K562 (cell line): Measurements from ENCODE around the gene COPB2. TPM values are rescaled to one million over a fixed set of nuclear protein-coding genes. Genes with fewer than 3 reads are reported as not detected.

ENCODE experiments used
- HNRNPL ChIP-seq: fragments of 200-400 bp; formaldehyde crosslinking; IDR thresholded peaks from 2 replicates; pipeline ENCODE4 v1.6.1; 2017; ENCODE audit warnings: low read depth, mild to moderate bottlenecking, low read length
- MIER1 ChIP-seq: fragments of 450-650 bp; IDR thresholded peaks from 2 replicates; pipeline ENCODE4 v1.6.1; 2016; ENCODE audit warnings: antibody characterized with exemption, mild to moderate bottlenecking, low read depth
- MYNN ChIP-seq, 2 experiments: sonication (generic); formaldehyde crosslinking in 1 of 2; IDR thresholded peaks; 2 replicates each; pipeline versions ENCODE4 v1.5.0 to v1.6.1; 2016 to 2020; ENCODE audit warnings: antibody characterized with exemption in 1 of 2, missing genetic modification reagents in 1 of 2
- PHB ChIP-seq: fragments of 250-450 bp; sonication (Bioruptor Pico); IDR thresholded peaks from 2 replicates; pipeline ENCODE4 v1.5.0; 2021
- RCOR1 ChIP-seq, 2 experiments: IDR thresholded peaks; 2 replicates each; pipeline ENCODE4 v1.6.1; 2012; ENCODE audit warnings: low read depth in 2 of 2, low read length in 2 of 2, borderline replicate concordance in 1 of 2, improper control_type of control experiment in 1 of 2
- ZNF445 ChIP-seq: fragments of 250-450 bp; sonication (Bioruptor Pico); IDR thresholded peaks from 2 replicates; pipeline ENCODE4 v1.4.0; 2020; ENCODE audit warnings: low read depth, mild to moderate bottlenecking, moderate library complexity
- ZNF75A ChIP-seq: fragments of 450-650 bp; formaldehyde crosslinking; IDR thresholded peaks from 2 replicates; pipeline ENCODE4 v1.4.0; 2020; ENCODE audit warnings: mild to moderate bottlenecking
- polyA plus RNA-seq, 8 experiments: library from polyadenylated mRNA; depleted of rRNA in 4 of 8; stranded (reverse) in 5 of 8; unstranded in 3 of 8; fragments of >200 nt; fragmentation: Nextera tagmentation in 2 of 8; fragmentation: Illumina TruSeq in 1 of 8; extraction: Ambion mirVana in 2 of 8; extraction: Trizol in 1 of 8; gene quantifications; 2 replicates each; pipeline versions ENCODE4 v1.2.1 to v1.2.3, GENCODE V29; 2011 to 2014; ENCODE audit warnings: inconsistent platforms in 1 of 8, missing spikeins in 1 of 8
- total RNA-seq, 7 experiments: library from RNA; depleted of rRNA in 6 of 7; stranded (reverse); fragments of >200 nt in 6 of 7; fragmentation: Illumina TruSeq in 2 of 7; extraction: Trizol in 2 of 7; gene quantifications; 2 replicates each; pipeline versions ENCODE4 v1.2.1 to v1.2.3, GENCODE V29; 2011 to 2021; ENCODE audit warnings: low replicate concordance in 1 of 7
- TF ChIP-seq, protein P1 (sequence below), 2 experiments: fragments of 450-650 bp; formaldehyde crosslinking in 1 of 2; IDR thresholded peaks; 2 replicates each; pipeline versions ENCODE4 v1.4.0 to v1.6.1; 2014 to 2020; ENCODE audit warnings: mild to moderate bottlenecking in 2 of 2, borderline replicate concordance in 1 of 2, low read depth in 1 of 2
- TF ChIP-seq, protein P2 (sequence below): fragments of 250-450 bp; sonication (Bioruptor Pico); IDR thresholded peaks from 2 replicates; pipeline ENCODE4 v1.8.0; 2022; ENCODE audit warnings: moderate library complexity, mild to moderate bottlenecking, inconsistent platforms
- TF ChIP-seq, protein P3 (sequence below): IDR thresholded peaks from 3 replicates; pipeline ENCODE4 v1.6.1; 2011; ENCODE audit warnings: borderline replicate concordance, mild to moderate bottlenecking; ENCODE audit not compliant: insufficient read length, insufficient read depth
- TF ChIP-seq, protein P4 (sequence below): fragments of 450-650 bp; conservative IDR thresholded peaks from 2 replicates; pipeline ENCODE4 v1.6.1; 2016; ENCODE audit warnings: missing genetic modification characterization, low read depth, mild to moderate bottlenecking, missing compliant biosample characterization, moderate library complexity

The COPB2 gene
- total and polyA plus RNA-seq, 9 of the 15 experiments (the other 6 are each of a cell fraction or from before 2014, with no cell fraction given): 64.3 to 189 (median 130) TPM

DNA sequence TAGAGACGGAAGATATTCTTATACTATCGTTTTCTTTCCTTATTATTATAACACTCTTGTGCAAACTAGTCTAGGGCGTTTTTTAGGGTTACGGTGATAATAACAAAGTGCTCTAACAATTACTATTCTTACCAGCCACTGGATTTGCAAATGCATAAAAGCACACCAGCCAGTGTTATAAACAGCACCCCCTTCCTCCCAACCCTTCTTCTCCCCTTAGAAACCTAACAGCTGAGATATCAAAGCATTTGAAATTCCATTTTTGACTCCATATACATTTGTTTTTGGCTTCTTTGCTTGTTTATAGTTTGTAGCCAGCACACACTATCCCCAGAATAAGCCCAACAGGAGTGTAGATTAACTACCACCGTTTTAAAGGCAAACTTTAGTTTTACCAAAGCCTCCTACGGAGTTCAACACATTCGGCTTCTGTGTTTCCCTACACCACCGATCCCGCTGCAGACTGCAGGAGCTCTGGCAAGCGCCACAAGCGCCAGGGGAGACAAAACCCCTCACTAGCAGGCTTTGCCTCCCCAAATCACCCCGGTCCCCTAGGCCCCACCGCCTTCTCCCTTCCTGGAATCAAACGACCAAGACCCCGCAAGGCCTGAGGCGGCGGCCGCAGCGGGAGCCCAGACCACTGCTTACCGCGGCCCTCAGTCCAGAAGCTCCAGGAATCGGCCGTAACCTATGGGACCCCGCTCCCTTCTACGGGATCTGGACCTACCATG lies 461 bp downstream of the COPB2 start (continued):
- TF ChIP-seq, protein P1, sequence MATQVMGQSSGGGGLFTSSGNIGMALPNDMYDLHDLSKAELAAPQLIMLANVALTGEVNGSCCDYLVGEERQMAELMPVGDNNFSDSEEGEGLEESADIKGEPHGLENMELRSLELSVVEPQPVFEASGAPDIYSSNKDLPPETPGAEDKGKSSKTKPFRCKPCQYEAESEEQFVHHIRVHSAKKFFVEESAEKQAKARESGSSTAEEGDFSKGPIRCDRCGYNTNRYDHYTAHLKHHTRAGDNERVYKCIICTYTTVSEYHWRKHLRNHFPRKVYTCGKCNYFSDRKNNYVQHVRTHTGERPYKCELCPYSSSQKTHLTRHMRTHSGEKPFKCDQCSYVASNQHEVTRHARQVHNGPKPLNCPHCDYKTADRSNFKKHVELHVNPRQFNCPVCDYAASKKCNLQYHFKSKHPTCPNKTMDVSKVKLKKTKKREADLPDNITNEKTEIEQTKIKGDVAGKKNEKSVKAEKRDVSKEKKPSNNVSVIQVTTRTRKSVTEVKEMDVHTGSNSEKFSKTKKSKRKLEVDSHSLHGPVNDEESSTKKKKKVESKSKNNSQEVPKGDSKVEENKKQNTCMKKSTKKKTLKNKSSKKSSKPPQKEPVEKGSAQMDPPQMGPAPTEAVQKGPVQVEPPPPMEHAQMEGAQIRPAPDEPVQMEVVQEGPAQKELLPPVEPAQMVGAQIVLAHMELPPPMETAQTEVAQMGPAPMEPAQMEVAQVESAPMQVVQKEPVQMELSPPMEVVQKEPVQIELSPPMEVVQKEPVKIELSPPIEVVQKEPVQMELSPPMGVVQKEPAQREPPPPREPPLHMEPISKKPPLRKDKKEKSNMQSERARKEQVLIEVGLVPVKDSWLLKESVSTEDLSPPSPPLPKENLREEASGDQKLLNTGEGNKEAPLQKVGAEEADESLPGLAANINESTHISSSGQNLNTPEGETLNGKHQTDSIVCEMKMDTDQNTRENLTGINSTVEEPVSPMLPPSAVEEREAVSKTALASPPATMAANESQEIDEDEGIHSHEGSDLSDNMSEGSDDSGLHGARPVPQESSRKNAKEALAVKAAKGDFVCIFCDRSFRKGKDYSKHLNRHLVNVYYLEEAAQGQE (IDR thresholded peaks at IDR 0.05; ENCODE audit: borderline replicate concordance): no peak
- TF ChIP-seq, protein P1 (CRISPR knock-in tag; IDR thresholded peaks at IDR 0.05; ENCODE audit: low read depth): peak; percentile 28; the same call in 1 of the 2 replicates
- TF ChIP-seq MYNN (IDR thresholded peaks at IDR 0.05) (no peak), MYNN (CRISPR knock-in tag; IDR thresholded peaks at IDR 0.05) (no peak), RCOR1 (IDR thresholded peaks at IDR 0.05; ENCODE audit: borderline replicate concordance in 1 of 2, low read depth in 2 of 2, low read length in 2 of 2) (no peak), HNRNPL (no peak), PHB (CRISPR knock-in tag) (no peak), MIER1 (no peak), ZNF75A (CRISPR knock-in tag) (no peak), ZNF445 (CRISPR knock-in tag) (0 out of 2 replicates have a peak, but pooled peaks have one; percentile 8)
- TF ChIP-seq, protein P2, sequence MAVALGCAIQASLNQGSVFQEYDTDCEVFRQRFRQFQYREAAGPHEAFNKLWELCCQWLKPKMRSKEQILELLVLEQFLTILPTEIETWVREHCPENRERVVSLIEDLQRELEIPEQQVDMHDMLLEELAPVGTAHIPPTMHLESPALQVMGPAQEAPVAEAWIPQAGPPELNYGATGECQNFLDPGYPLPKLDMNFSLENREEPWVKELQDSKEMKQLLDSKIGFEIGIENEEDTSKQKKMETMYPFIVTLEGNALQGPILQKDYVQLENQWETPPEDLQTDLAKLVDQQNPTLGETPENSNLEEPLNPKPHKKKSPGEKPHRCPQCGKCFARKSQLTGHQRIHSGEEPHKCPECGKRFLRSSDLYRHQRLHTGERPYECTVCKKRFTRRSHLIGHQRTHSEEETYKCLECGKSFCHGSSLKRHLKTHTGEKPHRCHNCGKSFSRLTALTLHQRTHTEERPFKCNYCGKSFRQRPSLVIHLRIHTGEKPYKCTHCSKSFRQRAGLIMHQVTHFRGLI: no peak
- TF ChIP-seq, protein P3, sequence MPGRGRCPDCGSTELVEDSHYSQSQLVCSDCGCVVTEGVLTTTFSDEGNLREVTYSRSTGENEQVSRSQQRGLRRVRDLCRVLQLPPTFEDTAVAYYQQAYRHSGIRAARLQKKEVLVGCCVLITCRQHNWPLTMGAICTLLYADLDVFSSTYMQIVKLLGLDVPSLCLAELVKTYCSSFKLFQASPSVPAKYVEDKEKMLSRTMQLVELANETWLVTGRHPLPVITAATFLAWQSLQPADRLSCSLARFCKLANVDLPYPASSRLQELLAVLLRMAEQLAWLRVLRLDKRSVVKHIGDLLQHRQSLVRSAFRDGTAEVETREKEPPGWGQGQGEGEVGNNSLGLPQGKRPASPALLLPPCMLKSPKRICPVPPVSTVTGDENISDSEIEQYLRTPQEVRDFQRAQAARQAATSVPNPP: no peak
- TF ChIP-seq, protein P4, sequence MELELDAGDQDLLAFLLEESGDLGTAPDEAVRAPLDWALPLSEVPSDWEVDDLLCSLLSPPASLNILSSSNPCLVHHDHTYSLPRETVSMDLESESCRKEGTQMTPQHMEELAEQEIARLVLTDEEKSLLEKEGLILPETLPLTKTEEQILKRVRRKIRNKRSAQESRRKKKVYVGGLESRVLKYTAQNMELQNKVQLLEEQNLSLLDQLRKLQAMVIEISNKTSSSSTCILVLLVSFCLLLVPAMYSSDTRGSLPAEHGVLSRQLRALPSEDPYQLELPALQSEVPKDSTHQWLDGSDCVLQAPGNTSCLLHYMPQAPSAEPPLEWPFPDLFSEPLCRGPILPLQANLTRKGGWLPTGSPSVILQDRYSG (tag): no peak
